NCI-H1048 (cell line): Measurements from ENCODE around the gene MACROH2A2.
"Not testable (repeated sequence)": the region's sequence is repeated elsewhere in the genome, so short reads cannot be mapped to it uniquely, and the experiment has no call there.

Source experiments
- DNase-seq: peaks from one replicate; lab custom pipeline; 2025; lab: John Stamatoyannopoulos, UW

MACROH2A2 gene

GRCh38 chr10:70067586-70067985 is 14.9 kb downstream of the MACROH2A2 start:
- DNase-seq = no peak

- no peak for DNase-seq
Observed at GRCh38 chr10:70068925-70069324, 16.3 kb downstream of the MACROH2A2 start.

GRCh38 chr10:70069346-70069745 is 16.7 kb downstream of the MACROH2A2 start:
- no peak for DNase-seq

DNA sequence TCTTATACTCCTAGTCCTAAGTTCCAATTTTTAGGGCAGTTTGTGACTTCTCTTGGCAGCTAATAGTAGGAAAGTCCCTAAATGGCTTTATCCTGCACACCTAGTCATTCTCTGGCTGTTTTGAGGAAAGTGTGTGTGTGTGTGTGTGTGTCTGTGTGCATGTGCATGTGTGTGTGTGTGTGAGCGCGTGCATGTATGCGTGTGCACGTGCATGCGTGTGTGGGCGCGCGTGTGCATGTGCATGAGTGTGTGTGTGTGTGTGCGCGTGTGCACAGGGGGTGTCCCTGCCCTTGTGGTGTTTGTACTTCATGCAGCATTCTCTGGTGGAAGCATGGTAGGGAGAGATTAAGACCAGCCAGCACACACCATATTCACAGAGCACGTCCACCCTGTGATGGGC is 18.2 kb downstream of the MACROH2A2 start:
- no peak for DNase-seq

GRCh38 chr10:70074165-70074564 is 21.5 kb downstream of the MACROH2A2 start:
- no peak for DNase-seq

DNA sequence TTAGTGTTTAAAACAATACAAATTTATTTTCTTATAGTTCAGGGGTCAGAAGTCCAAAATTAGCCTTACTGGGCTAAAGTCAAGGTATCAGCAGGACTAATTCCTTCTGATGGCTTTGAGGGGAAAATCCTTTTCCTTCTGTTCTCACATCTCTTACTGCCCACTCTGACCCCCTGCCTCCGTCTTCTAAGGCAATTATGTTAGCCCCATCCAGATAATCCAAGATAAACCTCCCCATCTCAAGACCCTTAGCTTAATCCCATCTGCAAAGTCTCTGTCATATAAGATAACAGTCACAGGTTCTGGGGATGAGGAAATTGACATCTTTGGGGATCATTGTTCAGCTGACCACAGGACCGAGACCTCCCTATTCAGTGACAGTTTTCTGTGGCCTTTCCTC is 22.3 kb downstream of the MACROH2A2 start:
- no peak for DNase-seq

- no peak for DNase-seq
Observed at GRCh38 chr10:70078329-70078728, 25.7 kb downstream of the MACROH2A2 start.

- no peak for DNase-seq
Observed at GRCh38 chr10:70078937-70079336, 26.3 kb downstream of the MACROH2A2 start.

- DNase-seq = not testable (repeated sequence)
Observed at GRCh38 chr10:70080789-70081188, 28.1 kb downstream of the MACROH2A2 start.

GRCh38 chr10:70084189-70084588 is 31.5 kb downstream of the MACROH2A2 start:
- no peak for DNase-seq

GRCh38 chr10:70085975-70086613 is 33.4 kb downstream of the MACROH2A2 start:
- no peak for DNase-seq

DNA sequence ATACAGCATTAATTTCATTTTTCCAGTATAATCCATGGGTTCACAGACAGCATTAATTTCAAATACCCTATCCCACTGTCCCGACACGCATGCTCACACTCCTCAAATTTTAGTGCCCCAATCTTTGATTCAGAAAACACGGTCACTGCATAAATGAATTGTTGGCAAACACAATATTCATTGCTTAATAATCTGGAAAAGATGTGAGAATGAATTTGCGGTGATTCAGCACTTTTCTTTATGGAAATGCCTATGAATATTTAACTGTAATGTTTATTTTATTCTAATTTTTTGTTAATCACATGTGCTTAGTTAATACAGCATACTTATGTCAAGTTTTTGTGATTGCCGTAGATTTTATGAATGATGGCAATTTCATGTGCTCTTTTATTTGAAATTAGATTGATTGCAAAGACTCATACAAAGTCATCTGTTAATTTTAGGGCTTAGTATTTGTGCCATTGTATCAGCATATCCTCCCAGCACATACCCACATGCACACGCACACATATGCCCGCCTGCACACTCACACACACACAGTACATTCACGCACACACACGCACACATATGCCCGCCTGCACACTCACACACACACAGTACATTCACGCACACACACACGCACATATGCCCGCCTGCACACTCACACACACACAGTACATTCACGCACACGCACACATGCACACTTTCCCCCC is 35.1 kb downstream of the MACROH2A2 start:
- DNase-seq = no peak

DNA sequence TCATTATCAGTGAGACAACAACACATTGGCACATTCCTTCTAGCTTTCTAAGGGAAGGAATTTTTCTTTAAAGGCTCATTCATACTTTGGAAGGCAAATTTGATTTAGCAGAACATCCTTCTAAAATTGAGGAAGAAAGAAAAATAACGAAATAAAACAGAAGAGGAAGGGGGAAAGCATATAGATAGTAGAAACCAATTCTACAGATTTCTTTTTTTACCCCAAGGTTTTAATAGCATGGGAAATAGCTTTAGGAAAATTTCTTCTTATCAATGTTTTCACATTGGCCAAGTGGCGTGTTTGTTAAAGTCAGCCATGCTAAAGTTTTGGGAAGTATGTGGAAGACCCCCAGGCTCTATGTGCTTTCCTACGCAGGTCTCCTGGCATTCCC is 35.7 kb downstream of the MACROH2A2 start:
- no peak for DNase-seq

DNA sequence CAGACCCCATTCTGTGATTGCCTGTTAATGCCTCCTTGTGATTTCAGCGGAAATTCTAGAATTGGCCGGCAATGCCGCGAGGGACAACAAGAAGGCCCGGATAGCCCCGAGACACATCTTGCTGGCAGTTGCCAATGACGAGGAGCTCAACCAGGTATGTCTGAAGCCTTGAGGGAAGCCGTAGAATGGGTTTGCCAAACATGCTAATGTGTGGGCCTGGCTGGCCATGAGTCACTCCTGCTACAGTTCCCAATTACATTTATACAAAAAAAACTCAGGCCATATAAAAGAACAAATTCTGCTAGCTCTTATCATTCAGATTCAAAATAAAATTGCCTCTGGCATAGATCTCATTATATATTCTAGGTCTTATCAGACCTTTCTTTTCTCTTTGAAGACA is 37.4 kb downstream of the MACROH2A2 start:
- DNase-seq = no peak

DNA sequence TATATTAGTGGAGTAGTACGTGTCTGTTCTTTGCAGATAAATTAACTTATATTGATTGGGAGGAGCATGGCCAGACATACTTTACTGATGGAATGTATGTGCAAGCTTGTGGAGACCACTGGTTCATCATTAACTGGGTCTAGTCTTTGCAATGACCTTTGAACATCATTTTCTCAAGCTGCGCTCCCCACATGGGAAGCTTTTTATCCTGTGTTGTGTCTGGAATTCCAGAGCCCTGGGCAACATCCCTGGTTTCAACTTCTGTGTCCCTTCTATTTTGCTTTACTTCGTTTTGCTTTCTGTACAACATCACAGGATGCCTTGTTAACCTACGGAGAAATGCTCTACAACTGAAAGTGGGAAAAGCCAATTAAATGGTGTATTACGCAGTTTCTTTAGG is 38.3 kb downstream of the MACROH2A2 start:
- DNase-seq = no peak

DNA sequence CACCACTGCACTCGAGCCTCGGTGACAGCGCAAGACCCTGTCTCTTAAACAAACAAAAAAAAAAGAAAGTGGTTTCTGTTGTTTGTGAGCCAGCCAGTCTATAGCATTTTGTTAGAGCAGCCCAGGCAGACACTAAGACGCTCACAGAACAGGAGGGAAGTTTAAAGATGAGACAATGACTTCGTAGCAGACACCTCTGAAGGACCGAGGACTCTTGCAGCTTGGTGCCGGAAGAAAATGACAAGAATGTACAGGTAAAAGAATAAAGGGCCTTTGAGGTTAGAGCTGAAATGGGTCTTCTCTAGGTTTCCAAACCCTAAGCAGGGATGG is 39.7 kb downstream of the MACROH2A2 start:
- no peak for DNase-seq

DNA sequence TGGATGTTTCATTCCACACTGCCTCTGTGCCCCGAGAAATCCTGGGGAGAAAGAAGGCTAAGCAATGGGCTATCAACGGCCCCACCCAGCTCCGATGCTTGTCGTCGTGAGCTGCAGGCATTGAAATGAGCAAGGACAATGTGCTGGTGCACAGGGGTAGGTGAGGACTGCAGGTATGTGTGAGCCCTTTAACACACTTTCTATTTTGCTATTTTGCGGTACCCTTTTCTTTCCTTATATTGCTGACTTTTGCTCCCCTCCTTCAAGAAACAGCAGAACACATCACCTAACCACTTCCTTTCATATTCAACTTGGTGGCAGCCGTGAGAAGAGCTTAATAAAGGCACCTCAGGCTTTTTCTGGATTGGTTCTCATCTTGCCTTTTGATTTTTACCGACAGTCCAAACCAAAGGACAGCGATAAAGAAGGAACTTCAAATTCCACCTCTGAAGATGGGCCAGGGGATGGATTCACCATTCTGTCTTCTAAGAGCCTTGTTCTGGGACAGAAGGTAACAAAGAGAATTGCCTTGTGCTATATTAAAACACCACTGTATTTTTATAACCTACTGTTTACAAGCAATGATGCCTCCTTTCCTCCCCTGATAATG is 40.8 kb downstream of the MACROH2A2 start:
- no peak for DNase-seq

GRCh38 chr10:70094250-70094649 is 41.6 kb downstream of the MACROH2A2 start:
- no peak for DNase-seq

GRCh38 chr10:70096016-70096704 is 43.5 kb downstream of the MACROH2A2 start:
- DNase-seq = no peak

GRCh38 chr10:70096705-70097420 is 44.2 kb downstream of the MACROH2A2 start:
- DNase-seq = no peak

DNA sequence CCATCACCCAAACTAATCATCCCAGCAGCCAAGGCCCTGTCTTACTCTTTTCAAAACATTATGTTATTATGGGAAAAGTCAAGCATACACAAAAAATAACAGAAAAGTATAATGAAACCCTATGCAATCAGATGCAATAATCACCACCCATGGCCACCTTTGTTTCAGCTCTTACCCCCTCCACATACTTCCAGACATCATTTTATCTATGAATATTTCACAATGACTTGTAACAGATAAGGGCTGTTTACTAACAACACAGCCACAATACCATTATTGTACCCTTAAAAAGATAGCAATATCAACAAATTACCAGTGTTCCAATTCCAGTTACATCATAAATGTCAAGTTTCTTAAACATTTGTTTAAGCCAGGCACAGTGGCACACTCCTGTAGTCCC is 44.8 kb downstream of the MACROH2A2 start:
- no peak for DNase-seq

GRCh38 chr10:70098271-70098670 is 45.6 kb downstream of the MACROH2A2 start:
- DNase-seq = no peak
